NCI-H748 treated with DMSO at 0.1 percent for 48 hours (cell line): Measurements from ENCODE around the gene ZNF506.
"Not testable (repeated sequence)": the region's sequence is repeated elsewhere in the genome, so short reads cannot be mapped to it uniquely, and the experiment has no call there.

ENCODE experiments used
- DNase-seq: peaks from one replicate; lab custom pipeline; 2025; lab: John Stamatoyannopoulos, UW

ZNF506 gene

DNA sequence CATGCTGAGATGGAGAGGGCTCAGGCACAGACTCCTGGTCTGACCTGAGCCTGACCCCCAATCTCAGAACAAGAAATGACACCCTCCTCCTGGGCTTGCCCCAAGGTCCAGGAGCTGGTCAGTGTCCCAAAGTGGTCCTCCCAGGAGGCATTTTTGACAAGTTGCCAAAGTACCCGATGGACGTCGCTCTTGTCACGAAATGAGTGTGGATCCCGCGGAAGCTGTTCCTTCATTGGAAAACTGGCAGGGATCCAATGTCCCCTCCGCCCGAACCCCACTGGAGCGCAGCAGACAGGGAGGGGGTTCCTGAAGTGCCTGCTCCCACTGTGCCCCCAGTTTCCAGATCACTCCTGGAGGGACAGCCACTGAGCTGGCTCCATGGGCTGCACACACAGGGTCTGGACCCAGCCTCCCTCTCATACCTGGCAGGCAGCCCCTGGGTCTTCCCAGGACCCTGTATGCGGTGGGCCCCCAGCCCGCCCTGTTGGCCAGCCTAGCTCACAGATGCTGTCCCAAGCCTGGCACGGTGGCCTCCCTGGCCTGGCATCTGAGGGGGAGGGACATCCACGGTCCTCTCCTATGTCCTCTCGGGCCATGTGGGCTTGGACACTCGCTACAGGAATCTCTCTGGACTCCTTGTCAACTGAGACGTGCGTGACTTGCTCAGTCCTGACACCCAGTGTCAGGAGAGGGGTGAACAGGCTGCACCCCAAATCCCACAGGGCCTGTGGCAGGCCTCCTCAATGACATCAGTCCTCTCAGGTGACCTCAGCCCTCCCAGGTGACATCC, 75.9 kb downstream of the ZNF506 start:
- no peak for DNase-seq

DNA sequence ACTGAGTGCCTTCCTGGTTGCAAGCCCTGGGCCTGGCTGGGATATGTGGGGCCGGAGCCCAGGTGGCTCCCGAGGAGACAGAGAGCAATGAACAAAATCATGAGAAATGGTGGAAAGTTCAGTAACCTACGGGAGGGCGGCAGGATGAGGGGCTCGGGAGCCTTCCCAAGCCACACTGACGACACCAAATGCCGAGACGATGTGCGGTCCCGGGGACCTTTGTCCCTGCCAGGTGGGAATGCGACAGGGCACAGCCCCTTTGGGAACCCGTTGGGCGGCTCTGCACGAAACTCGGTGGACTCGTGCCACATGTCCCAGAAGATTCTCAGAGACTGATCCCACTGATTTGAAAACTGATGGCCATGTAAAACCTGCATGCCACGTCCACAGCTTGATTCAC, 76.9 kb downstream of the ZNF506 start:
- no peak for DNase-seq

GRCh38 chr19:19743921-19744320, 77.6 kb downstream of the ZNF506 start:
- DNase-seq: not testable (repeated sequence)

DNA sequence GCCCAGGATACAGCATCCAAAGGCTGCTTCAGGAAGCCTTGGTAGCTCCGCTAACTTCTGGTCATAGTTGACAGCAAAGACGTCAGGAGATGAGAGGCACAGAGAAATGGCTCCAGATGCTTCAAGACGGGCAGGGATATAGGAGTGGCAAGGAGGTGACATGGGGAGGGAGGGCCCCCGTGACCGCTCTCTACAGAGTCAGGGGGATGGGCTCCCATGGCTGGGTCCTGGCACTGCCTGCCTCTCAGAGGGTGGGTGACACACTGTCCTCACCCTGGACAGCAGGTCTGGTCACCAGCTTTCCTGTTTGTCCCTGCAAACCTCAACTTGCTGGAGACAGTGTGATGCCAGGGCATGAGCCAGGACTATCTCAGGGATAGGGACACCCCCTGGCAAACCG, 78.4 kb downstream of the ZNF506 start:
- DNase-seq: no peak

- DNase-seq: no peak
Measured at GRCh38 chr19:19742773-19743172, 78.8 kb downstream of the ZNF506 start.
